Aorta (tissue), 5 donors: ENCODE results near the gene MLLT6. TPM values are rescaled to one million over a fixed set of nuclear protein-coding genes. Genes with fewer than 3 reads are reported as not detected.

Source experiments
- ATAC-seq: fragments of 200-7000 bp; cut with Tn5 transposase; one replicate; pipeline ENCODE4 v1.9.1; 2022; ENCODE audit warnings: moderate library complexity; ENCODE audit not compliant: low FRiP score
- DNase-seq, 2 donors: peaks; one replicate each; pipeline ENCODE4 v3.0.0-alpha.2; 2020
- H3K27ac ChIP-seq, 2 donors: one replicate each; pipeline ENCODE4 v1.5.1; 2013; ENCODE audit warnings: low read length in 2 of 2, mild to moderate bottlenecking in 2 of 2, moderate library complexity in 2 of 2, control low read depth in 1 of 2, inconsistent platforms in 1 of 2, low read depth in 1 of 2
- H3K27me3 ChIP-seq, 2 donors: one replicate each; pipeline ENCODE4 v1.6.1; 2013; ENCODE audit warnings: control low read depth in 1 of 2, low read length in 1 of 2, mild to moderate bottlenecking in 1 of 2, moderate library complexity in 1 of 2; ENCODE audit not compliant: insufficient read depth in 2 of 2, control insufficient read depth in 1 of 2
- H3K36me3 ChIP-seq, 2 donors: one replicate each; pipeline ENCODE4 v1.6.1; 2013; ENCODE audit warnings: control low read depth in 1 of 2, low read length in 1 of 2, mild to moderate bottlenecking in 1 of 2; ENCODE audit not compliant: insufficient read depth in 2 of 2, control insufficient read depth in 1 of 2
- H3K4me1 ChIP-seq, 2 donors: one replicate each; pipeline ENCODE4 v1.6.1; 2013; ENCODE audit warnings: low read length in 2 of 2, control low read depth in 1 of 2, mild to moderate bottlenecking in 1 of 2, moderate library complexity in 1 of 2; ENCODE audit not compliant: insufficient read depth in 2 of 2, control insufficient read depth in 1 of 2
- H3K4me3 ChIP-seq, 2 donors: one replicate each; pipeline ENCODE4 v1.5.1; 2013; ENCODE audit warnings: low read length in 2 of 2, control low read depth in 1 of 2, mild to moderate bottlenecking in 1 of 2
- H3K9me3 ChIP-seq: one replicate; pipeline ENCODE4 v1.6.1; 2013; ENCODE audit warnings: mild to moderate bottlenecking, low read length; ENCODE audit not compliant: control insufficient read depth
- WGBS, 2 donors: extraction: QIAGEN DNeasy Blood & Tissue Kit; methylation state at CpG; one replicate each; pipeline ENCODE4 v1.1.7; 2013; 5-methylcytosine and 5-hydroxymethylcytosine counted together
- intact Hi-C, 2 donors: fragments of 100-400 bp; cut with DNase I; formaldehyde crosslinking; loops; one replicate each; pipeline versions ENCODE4 v1.14.2 to v1.15.0; 2022
- polyA plus RNA-seq, 2 donors: library from polyadenylated mRNA; stranded (reverse); fragments of 200-250 nt; gene quantifications; one replicate each; pipeline ENCODE4 v1.2.3, GENCODE V29; 2013
- total RNA-seq, 2 donors: library from RNA; stranded (reverse); fragmentation: NEBNext Ultra II Directional; extraction: Animal tissue kit (Norgen Biotek cat#: 25700); gene quantifications; one replicate each; pipeline ENCODE4 v1.2.1, GENCODE V29; 2021
- donor health status: healthy with polysubstance abuse.
- donor health status: Bipolar disorder and iron deficiency.
- donor health status: DM: no; HTN: no; CAD: no.
- donor health status: DM: no; HTN: no; CAD: no.
- donor health status: DM: yes; HTN: yes; CAD: no.

The MLLT6 gene
- total and polyA plus RNA-seq, 4 donors: 28.7 to 195 (median 97.1) TPM

- DNase-seq (no peak), ATAC-seq (no peak)
- intact Hi-C loops: no loop called here
- no peak overlapping the region for H3K4me3 ChIP-seq
- H3K27me3 ChIP-seq: no peaks in the 10 kb centered on the region
- peaks cover 0 to 4% of the 10 kb centered on the region in 2 donors for H3K36me3 ChIP-seq
- peaks cover 0 to 3% of the 10 kb centered on the region in 2 donors for H3K4me1 ChIP-seq
- 95 to 96% methylated on average over 3 of the region's 3 CpGs for WGBS, 2 donors
- no peaks in the 10 kb centered on the region for H3K9me3 ChIP-seq
- H3K27ac ChIP-seq: no peak overlapping the region
These were observed 5.5 kb downstream of the MLLT6 start for GRCh38 chr17:38710604-38710962.

- 83 to 86% methylated on average over 5 of the region's 5 CpGs for WGBS, 2 donors
- peaks cover 0 to 3% of the 10 kb centered on the region in 2 donors for H3K4me1 ChIP-seq
- DNase-seq (no peak), ATAC-seq (no peak)
- no peaks in the 10 kb centered on the region for H3K27me3 ChIP-seq
- H3K4me3 ChIP-seq: no peak overlapping the region
- H3K36me3 ChIP-seq: peaks cover 0 to 4% of the 10 kb centered on the region in 2 donors
- H3K9me3 ChIP-seq: no peaks in the 10 kb centered on the region
- intact Hi-C loops: no loop called here
- no peak overlapping the region for H3K27ac ChIP-seq
These were observed 5.9 kb downstream of the MLLT6 start for GRCh38 chr17:38710985-38711384.

- Histone ChIP-seq H3K36me3 (peaks cover 0 to 4% of the 10 kb centered on the region in 2 donors), H3K4me1 (no peaks in the 10 kb centered on the region), H3K9me3 (no peaks in the 10 kb centered on the region), H3K27me3 (no peaks in the 10 kb centered on the region), H3K27ac (no peak overlapping the region), H3K4me3 (no peak overlapping the region)
- WGBS, 2 donors: 71 to 72% methylated on average over 26 of the region's 26 CpGs
- intact Hi-C loops: no loop called here
- no peak for DNase-seq
- ATAC-seq: no peak
These were observed 6.9 kb downstream of the MLLT6 start for GRCh38 chr17:38711792-38712571.

- peaks cover 0 to 4% of the 10 kb centered on the region in 2 donors for H3K36me3 ChIP-seq
- 90 to 95% methylated on average over 10 of the region's 10 CpGs for whole genome bisulfite sequencing, 2 donors
- no peak for ATAC-seq
These were observed 7.5 kb downstream of the MLLT6 start for GRCh38 chr17:38712593-38712992.

GRCh38 chr17:38713456-38714075, 8.5 kb downstream of the MLLT6 start:
- peaks cover 0 to 4% of the 10 kb centered on the region in 2 donors for H3K36me3 ChIP-seq
- intact Hi-C loops: no loop called here

More at GRCh38 chr17:38712593-38712992, 7.5 kb downstream of the MLLT6 start:
- no peak for DNase-seq
- Histone ChIP-seq H3K9me3 (no peaks in the 10 kb centered on the region), H3K27ac (no peak overlapping the region), H3K4me1 (no peaks in the 10 kb centered on the region), H3K4me3 (no peak overlapping the region), H3K27me3 (no peaks in the 10 kb centered on the region)
- intact Hi-C loops: no loop called here

GRCh38 chr17:38715216-38715943, 10.3 kb downstream of the MLLT6 start:
- Histone ChIP-seq H3K4me1 (no peaks in the 10 kb centered on the region), H3K27ac (no peak overlapping the region), H3K36me3 (peaks cover 0 to 4% of the 10 kb centered on the region in 2 donors), H3K4me3 (no peak overlapping the region), H3K27me3 (no peaks in the 10 kb centered on the region), H3K9me3 (no peaks in the 10 kb centered on the region)
- intact Hi-C loops: no loop called here
- 81 to 85% methylated on average over 9 of the region's 9 CpGs for WGBS, 2 donors
- DNase-seq (no peak), ATAC-seq (no peak)

More at GRCh38 chr17:38713456-38714075, 8.5 kb downstream of the MLLT6 start:
- no peaks in the 10 kb centered on the region for H3K4me1 ChIP-seq
- DNase-seq (no peak), ATAC-seq (no peak)
- H3K4me3 ChIP-seq: no peak overlapping the region
- H3K9me3 ChIP-seq: no peaks in the 10 kb centered on the region
- H3K27me3 ChIP-seq: no peaks in the 10 kb centered on the region
- H3K27ac ChIP-seq: no peak overlapping the region
- WGBS, 2 donors: 80% methylated on average over 11 of the region's 11 CpGs

GRCh38 chr17:38716368-38717005, 11.4 kb downstream of the MLLT6 start:
- no peak for ATAC-seq

GRCh38 chr17:38717139-38717745, 12.2 kb downstream of the MLLT6 start:
- DNase-seq (no peak), ATAC-seq (no peak)
- H3K27me3 ChIP-seq: no peaks in the 10 kb centered on the region
- H3K36me3 ChIP-seq: peaks cover 0 to 6% of the 10 kb centered on the region in 2 donors
- H3K27ac ChIP-seq: no peak overlapping the region
- intact Hi-C loops: no loop called here
- H3K4me1 ChIP-seq: no peaks in the 10 kb centered on the region
- H3K9me3 ChIP-seq: no peaks in the 10 kb centered on the region
- no peak overlapping the region for H3K4me3 ChIP-seq
- 80 to 89% methylated on average over 9 to 12 of the region's 12 CpGs for WGBS, 2 donors

More at GRCh38 chr17:38716368-38717005, 11.4 kb downstream of the MLLT6 start:
- no peaks in the 10 kb centered on the region for H3K4me1 ChIP-seq
- H3K4me3 ChIP-seq: no peak overlapping the region
- H3K27me3 ChIP-seq: no peaks in the 10 kb centered on the region
- intact Hi-C loops: no loop called here
- WGBS, 2 donors: 89 to 95% methylated on average over 18 of the region's 18 CpGs
- H3K9me3 ChIP-seq: no peaks in the 10 kb centered on the region
- no peak overlapping the region for H3K27ac ChIP-seq
- no peak for DNase-seq
- H3K36me3 ChIP-seq: peaks cover 0 to 6% of the 10 kb centered on the region in 2 donors
